Natural killer cell treated with Interleukin-12 subunit alpha and Interleukin-12 subunit beta and Interleukin-15 and Interleukin-18, amount 100 ng/mL, for 72 hours (primary cell): ENCODE data around the gene DHRS7B. TPM values are rescaled to one million over a fixed set of nuclear protein-coding genes. Genes with fewer than 3 reads are reported as not detected.

Source experiments
- ATAC-seq, 2 donors: fragments of 150-1000 bp; cut with Tn5 transposase in 1 of 2; sonication (Bioruptor Pico), chemical (Tn5 transposase) in 1 of 2; 2 replicates each; pipeline ENCODE4 v1.10.0; 2021
- DNase-seq: peaks from one replicate; pipeline ENCODE4 v3.0.0; 2022; ENCODE audit warnings: low spot score
- H3K27ac Mint-ChIP-seq, 2 donors: 1 replicate in 1 of 2; 2 replicates in 1 of 2; pipeline ENCODE4 v1.8.0; 2022; ENCODE audit warnings: mixed read lengths in 2 of 2, mild to moderate bottlenecking in 1 of 2, moderate library complexity in 1 of 2
- H3K27me3 Mint-ChIP-seq, 2 donors: 1 replicate in 1 of 2; 2 replicates in 1 of 2; pipeline ENCODE4 v1.8.0; 2022; ENCODE audit warnings: mixed read lengths in 2 of 2
- H3K36me3 Mint-ChIP-seq: one replicate; pipeline ENCODE4 v1.8.0; 2022; ENCODE audit warnings: mixed read lengths
- H3K4me1 Mint-ChIP-seq, 2 donors: 1 replicate in 1 of 2; 2 replicates in 1 of 2; pipeline ENCODE4 v1.8.0; 2022; ENCODE audit warnings: low read depth in 2 of 2, mixed read lengths in 2 of 2, mild to moderate bottlenecking in 1 of 2
- H3K4me3 Mint-ChIP-seq: one replicate; pipeline ENCODE4 v1.8.0; 2022; ENCODE audit warnings: mixed read lengths
- H3K9me3 Mint-ChIP-seq: 2 replicates; pipeline ENCODE4 v1.8.0; 2022; ENCODE audit warnings: mixed read lengths
- total RNA-seq, 2 donors: library from RNA; stranded (reverse); gene quantifications; one replicate each; pipeline ENCODE4 v1.2.3, GENCODE V29; 2022

Gene DHRS7B
- total RNA-seq, 2 donors from 2014 or later = 22.2 to 23.8 TPM

- Mint-ChIP-seq H3K4me3 (no peak overlapping the region), H3K4me1 (peaks cover 10 to 13% of the 10 kb centered on the region in 2 donors), H3K27me3 (no peaks in the 10 kb centered on the region), H3K36me3 (peaks cover 26% of the 10 kb centered on the region), H3K27ac (no peak overlapping the region), H3K9me3 (peaks cover 3% of the 10 kb centered on the region)
- ATAC-seq = no peak
- no peak for DNase-seq
Measured at GRCh38 chr17:21152731-21153130, 26.0 kb downstream of the DHRS7B start.

GRCh38 chr17:21157586-21158370 lies 31.0 kb downstream of the DHRS7B start:
- DNase-seq (no peak), ATAC-seq (peak in 1 of 2 donors; percentile 54)
- no peaks in the 10 kb centered on the region for H3K27me3 Mint-ChIP-seq
- H3K4me1 Mint-ChIP-seq = peaks cover 13 to 19% of the 10 kb centered on the region in 2 donors
- no peak overlapping the region for H3K27ac Mint-ChIP-seq
- H3K36me3 Mint-ChIP-seq = peaks cover 25% of the 10 kb centered on the region
- peaks cover 3% of the 10 kb centered on the region for H3K9me3 Mint-ChIP-seq
- peak overlapping the region; percentile 26 for H3K4me3 Mint-ChIP-seq

GRCh38 chr17:21160401-21160800 lies 33.6 kb downstream of the DHRS7B start:
- no peak overlapping the region for H3K4me3 Mint-ChIP-seq
- ATAC-seq (no peak), DNase-seq (no peak)
- no peaks in the 10 kb centered on the region for H3K27me3 Mint-ChIP-seq
- H3K4me1 Mint-ChIP-seq = peaks cover 14 to 19% of the 10 kb centered on the region in 2 donors
- no peaks in the 10 kb centered on the region for H3K9me3 Mint-ChIP-seq
- no peak overlapping the region for H3K27ac Mint-ChIP-seq
- peaks cover 4% of the 10 kb centered on the region for H3K36me3 Mint-ChIP-seq

DNA sequence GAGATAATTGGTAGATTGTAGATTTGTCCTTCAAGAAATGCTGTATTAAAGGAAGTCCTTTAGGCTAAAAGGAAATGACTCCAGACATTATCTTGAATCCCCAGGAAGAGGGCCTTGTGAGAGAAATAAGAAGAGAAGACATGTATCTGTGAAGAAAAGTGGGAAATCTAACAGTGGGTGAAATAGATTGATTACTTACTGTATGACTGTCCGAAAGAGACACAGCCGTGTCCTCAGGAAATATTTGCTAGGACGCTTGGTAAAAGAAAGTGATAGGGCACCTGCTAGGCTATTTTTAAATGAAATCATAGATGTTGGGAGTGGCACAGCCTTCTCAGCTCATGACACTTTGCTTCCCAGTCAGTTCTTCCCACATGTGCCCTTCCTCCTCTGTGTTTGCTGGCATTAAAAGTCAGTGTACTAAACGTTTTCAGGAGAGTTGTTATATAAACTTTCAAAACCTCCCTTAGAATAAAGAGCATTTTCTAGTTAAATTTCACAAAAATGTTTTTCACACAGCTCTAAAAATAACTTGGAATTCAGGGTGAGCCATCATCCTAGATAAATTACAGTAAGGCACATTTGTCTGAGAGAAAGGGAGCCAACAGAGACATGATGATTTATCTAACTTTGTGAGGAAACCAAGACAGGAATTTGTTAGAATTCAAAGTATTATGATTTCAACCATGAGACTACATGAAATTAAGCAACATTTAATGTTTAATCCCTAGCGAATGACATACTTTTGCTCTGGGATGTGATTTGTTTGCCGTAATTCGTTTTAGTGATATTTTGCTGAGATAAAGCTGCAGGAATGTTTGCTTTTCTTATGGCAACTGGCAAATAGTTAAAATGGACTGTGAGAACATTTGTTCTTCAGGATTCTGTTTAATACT lies 35.0 kb downstream of the DHRS7B start:
- no peaks in the 10 kb centered on the region for H3K36me3 Mint-ChIP-seq
- no peak overlapping the region for H3K4me3 Mint-ChIP-seq
- H3K9me3 Mint-ChIP-seq = no peaks in the 10 kb centered on the region
- peaks cover 11 to 19% of the 10 kb centered on the region in 2 donors for H3K4me1 Mint-ChIP-seq
- H3K27ac Mint-ChIP-seq = peak overlapping the region in 1 of 2 donors; percentile 63
- no peaks in the 10 kb centered on the region for H3K27me3 Mint-ChIP-seq
- no peak for DNase-seq
- no peak for ATAC-seq

DNA sequence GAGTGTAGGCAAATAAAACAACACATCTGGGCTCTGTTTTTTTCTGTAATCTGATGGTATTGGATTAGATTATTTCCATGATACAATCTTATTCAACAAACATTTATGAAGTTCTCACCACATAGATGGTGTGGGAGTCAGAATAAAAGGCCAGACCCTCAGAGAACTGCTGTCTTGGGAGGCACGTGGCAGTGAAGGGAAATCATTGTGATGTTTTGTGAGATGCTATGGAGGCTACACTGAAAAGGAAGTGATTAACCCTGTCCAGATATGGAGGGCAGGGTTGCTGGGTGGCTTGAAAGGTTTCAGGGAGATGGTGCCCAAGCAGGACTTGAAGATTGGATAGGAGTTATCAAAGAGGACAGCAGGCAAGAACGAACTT lies 35.6 kb downstream of the DHRS7B start:
- Mint-ChIP-seq H3K27me3 (no peaks in the 10 kb centered on the region), H3K9me3 (no peaks in the 10 kb centered on the region), H3K36me3 (no peaks in the 10 kb centered on the region), H3K4me1 (peaks cover 13 to 17% of the 10 kb centered on the region in 2 donors), H3K4me3 (no peak overlapping the region), H3K27ac (peak overlapping the region in 1 of 2 donors; percentile 63)
- no peak for ATAC-seq
- no peak for DNase-seq

- H3K4me3 Mint-ChIP-seq = no peak overlapping the region
- no peak for DNase-seq
- no peaks in the 10 kb centered on the region for H3K9me3 Mint-ChIP-seq
- no peaks in the 10 kb centered on the region for H3K36me3 Mint-ChIP-seq
- no peak for ATAC-seq
- H3K27me3 Mint-ChIP-seq = no peaks in the 10 kb centered on the region
- peaks cover 6 to 19% of the 10 kb centered on the region in 2 donors for H3K4me1 Mint-ChIP-seq
- H3K27ac Mint-ChIP-seq = no peak overlapping the region
Measured at GRCh38 chr17:21163101-21163500, 36.3 kb downstream of the DHRS7B start.

GRCh38 chr17:21164216-21164615 lies 37.5 kb downstream of the DHRS7B start:
- no peak for ATAC-seq

DNA sequence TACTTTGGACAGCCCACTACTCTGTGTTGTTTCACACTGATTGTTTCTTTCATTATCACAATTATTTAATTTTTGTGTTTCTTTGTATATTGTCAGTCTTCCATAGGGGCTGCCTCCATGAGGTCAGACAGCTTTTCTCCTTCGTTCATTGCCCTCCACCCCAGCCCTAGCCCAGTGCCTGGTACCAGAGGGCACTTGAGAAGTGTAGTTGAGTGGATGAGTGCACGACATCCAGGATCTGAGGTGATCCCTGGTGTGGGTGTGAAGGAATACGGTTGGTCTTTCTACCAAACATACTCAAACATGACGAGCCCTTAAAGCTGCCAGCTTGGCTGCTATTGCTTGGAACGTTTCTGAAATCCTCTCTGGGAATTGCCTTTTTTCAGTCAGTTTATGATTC lies 37.9 kb downstream of the DHRS7B start:
- no peaks in the 10 kb centered on the region for H3K36me3 Mint-ChIP-seq
- no peak overlapping the region for H3K4me3 Mint-ChIP-seq
- ATAC-seq (no peak), DNase-seq (no peak)
- H3K27ac Mint-ChIP-seq = no peak overlapping the region
- no peaks in the 10 kb centered on the region for H3K9me3 Mint-ChIP-seq
- peaks cover 4 to 19% of the 10 kb centered on the region in 2 donors for H3K4me1 Mint-ChIP-seq
- no peaks in the 10 kb centered on the region for H3K27me3 Mint-ChIP-seq

More at GRCh38 chr17:21164216-21164615, 37.5 kb downstream of the DHRS7B start:
- no peak overlapping the region for H3K27ac Mint-ChIP-seq
- H3K27me3 Mint-ChIP-seq = no peaks in the 10 kb centered on the region
- no peak for DNase-seq
- H3K9me3 Mint-ChIP-seq = no peaks in the 10 kb centered on the region
- H3K4me1 Mint-ChIP-seq = peaks cover 4 to 19% of the 10 kb centered on the region in 2 donors
- no peaks in the 10 kb centered on the region for H3K36me3 Mint-ChIP-seq
- H3K4me3 Mint-ChIP-seq = no peak overlapping the region

DNA sequence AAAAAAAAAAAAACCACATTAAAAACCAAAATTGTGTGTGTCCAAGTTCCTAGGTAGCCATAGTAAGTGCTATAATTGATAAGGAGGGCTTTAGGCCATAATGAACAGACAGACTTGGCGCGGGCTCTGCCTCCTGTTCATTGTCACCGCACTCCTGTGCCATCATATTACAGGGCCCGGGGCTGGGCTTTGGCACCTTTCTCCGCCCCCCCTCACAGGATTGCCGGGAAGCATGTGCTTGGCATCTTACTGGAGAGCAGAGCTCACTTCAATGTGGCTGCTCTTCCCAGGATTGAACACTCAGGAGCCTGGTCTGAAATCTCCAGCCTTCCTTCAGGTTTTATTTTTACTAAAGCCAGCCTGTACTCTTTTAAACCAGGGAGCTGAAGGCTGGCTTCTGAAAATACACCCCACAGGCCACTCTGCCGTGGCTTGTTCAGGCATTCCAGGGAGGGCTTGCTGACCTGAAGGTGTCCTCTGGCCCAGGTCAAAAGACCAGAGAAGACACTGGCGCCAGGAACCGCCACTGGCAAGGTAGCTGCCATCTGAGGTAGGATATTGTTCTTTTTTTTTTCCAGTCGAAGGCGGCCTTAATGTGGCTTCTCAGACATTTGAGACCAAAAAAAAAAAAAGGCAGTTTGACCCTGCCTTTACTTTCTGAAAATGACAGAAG lies 39.3 kb downstream of the DHRS7B start:
- Mint-ChIP-seq H3K36me3 (no peaks in the 10 kb centered on the region), H3K4me3 (no peak overlapping the region), H3K9me3 (no peaks in the 10 kb centered on the region), H3K27me3 (no peaks in the 10 kb centered on the region), H3K4me1 (peaks cover under 1 to 24% of the 10 kb centered on the region in 2 donors), H3K27ac (no peak overlapping the region)
- no peak for ATAC-seq
- DNase-seq = no peak

DNA sequence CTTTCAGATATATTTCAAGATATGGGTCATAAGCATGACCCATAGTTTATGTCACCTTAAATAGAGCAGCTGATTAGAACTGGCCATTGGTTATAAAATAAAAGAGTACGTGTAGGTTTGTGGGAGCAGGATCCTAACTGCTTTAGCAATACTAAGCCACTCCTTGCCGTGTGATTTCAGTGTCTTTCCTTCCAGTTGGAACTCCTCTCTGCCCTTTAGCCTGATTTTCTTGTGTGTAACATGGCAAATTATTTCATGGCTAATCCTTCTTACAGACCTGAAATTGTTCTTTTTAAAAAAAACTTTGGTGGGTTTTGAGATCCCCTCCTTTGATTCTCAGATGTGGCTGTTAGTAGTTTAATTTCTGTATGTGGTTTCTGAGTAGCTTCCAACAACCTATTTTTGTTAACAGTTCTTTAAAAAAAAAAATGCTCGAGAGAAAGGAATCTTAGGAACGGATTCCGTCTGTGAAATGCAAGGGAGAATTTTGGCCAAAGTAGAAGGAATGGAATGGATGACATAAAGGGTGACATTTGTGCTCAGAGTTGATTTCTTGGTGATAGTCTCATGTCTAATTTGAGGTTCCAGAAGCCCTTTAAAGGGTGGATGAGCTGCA lies 39.9 kb downstream of the DHRS7B start:
- no peaks in the 10 kb centered on the region for H3K27me3 Mint-ChIP-seq
- H3K36me3 Mint-ChIP-seq = no peaks in the 10 kb centered on the region
- no peaks in the 10 kb centered on the region for H3K9me3 Mint-ChIP-seq
- ATAC-seq = no peak
- H3K4me3 Mint-ChIP-seq = no peak overlapping the region
- H3K4me1 Mint-ChIP-seq = peaks cover 3 to 27% of the 10 kb centered on the region in 2 donors
- no peak for DNase-seq
- no peak overlapping the region for H3K27ac Mint-ChIP-seq

- Mint-ChIP-seq H3K27ac (no peak overlapping the region), H3K4me3 (no peak overlapping the region), H3K36me3 (no peaks in the 10 kb centered on the region), H3K4me1 (peaks cover 5 to 30% of the 10 kb centered on the region in 2 donors), H3K27me3 (no peaks in the 10 kb centered on the region), H3K9me3 (no peaks in the 10 kb centered on the region)
- ATAC-seq (peak in 1 of 2 donors; percentile 6), DNase-seq (no peak)
Measured at GRCh38 chr17:21167303-21167702, 40.5 kb downstream of the DHRS7B start.

GRCh38 chr17:21168555-21168865 lies 41.7 kb downstream of the DHRS7B start:
- Mint-ChIP-seq H3K9me3 (no peaks in the 10 kb centered on the region), H3K27me3 (no peaks in the 10 kb centered on the region)
- no peak for ATAC-seq

DNA sequence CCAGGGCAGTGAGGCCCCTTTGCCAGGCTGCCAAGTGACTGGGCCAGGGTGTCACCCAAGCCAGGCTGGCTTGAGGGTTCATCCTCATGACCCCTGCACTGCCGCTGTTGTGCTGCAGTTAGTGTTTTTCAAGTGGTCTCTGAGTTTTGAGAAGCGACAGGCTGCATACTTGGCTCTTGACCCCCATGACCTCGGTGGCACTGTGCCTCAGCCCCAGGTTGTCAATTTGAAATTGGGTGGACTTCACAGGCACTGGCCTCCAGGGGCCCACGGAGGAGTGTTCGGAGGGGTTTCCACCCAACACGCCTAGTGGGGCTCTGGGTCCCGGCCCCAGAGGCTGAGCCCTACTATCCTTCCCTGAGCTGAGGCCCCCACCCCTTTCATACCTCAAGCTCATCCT lies 42.7 kb downstream of the DHRS7B start:
- Mint-ChIP-seq H3K4me1 (peaks cover 5 to 27% of the 10 kb centered on the region in 2 donors), H3K27ac (no peak overlapping the region), H3K9me3 (no peaks in the 10 kb centered on the region), H3K27me3 (no peaks in the 10 kb centered on the region), H3K36me3 (no peaks in the 10 kb centered on the region), H3K4me3 (no peak overlapping the region)
- DNase-seq (no peak), ATAC-seq (no peak)

More at GRCh38 chr17:21168555-21168865, 41.7 kb downstream of the DHRS7B start:
- DNase-seq = no peak
- Mint-ChIP-seq H3K36me3 (no peaks in the 10 kb centered on the region), H3K4me1 (peaks cover 5 to 27% of the 10 kb centered on the region in 2 donors), H3K27ac (no peak overlapping the region), H3K4me3 (no peak overlapping the region)
